Stimulated activated CD4-positive, alpha-beta T cell treated with anti-CD3 and anti-CD28 coated beads, Interleukin-1b, Interleukin-23, amount 100 ng/mL, for 4 hours (primary cell): ENCODE data around the gene SMPD1.
"Not testable (repeated sequence)": the region's sequence is repeated elsewhere in the genome, so short reads cannot be mapped to it uniquely, and the experiment has no call there.

Source experiments
- DNase-seq, 2 donors: peaks; one replicate each; pipeline ENCODE4 v3.0.0-alpha.2; 2020; ENCODE audit warnings: low read depth in 2 of 2

The SMPD1 gene

GRCh38 chr11:6388748-6389147, 1.5 kb upstream of the SMPD1 start:
- DNase-seq = no peak

- no peak for DNase-seq
Observed at GRCh38 chr11:6390718-6391469, 620 bp downstream of the SMPD1 start.

GRCh38 chr11:6391537-6392134, 1.4 kb downstream of the SMPD1 start:
- DNase-seq = no peak

GRCh38 chr11:6392251-6392650, 2.0 kb downstream of the SMPD1 start:
- DNase-seq = not testable (repeated sequence)

GRCh38 chr11:6393989-6394670, 3.9 kb downstream of the SMPD1 start:
- no peak for DNase-seq

- no peak for DNase-seq
Observed at GRCh38 chr11:6395470-6396060, 5.3 kb downstream of the SMPD1 start.

- no peak for DNase-seq
Observed at GRCh38 chr11:6397156-6397555, 6.9 kb downstream of the SMPD1 start.

GRCh38 chr11:6397636-6398035, 7.4 kb downstream of the SMPD1 start:
- no peak for DNase-seq

GRCh38 chr11:6400431-6401345, 10.4 kb downstream of the SMPD1 start:
- no peak for DNase-seq

GRCh38 chr11:6401464-6401863, 11.2 kb downstream of the SMPD1 start:
- no peak for DNase-seq

- no peak for DNase-seq
Observed at GRCh38 chr11:6402061-6402470, 11.8 kb downstream of the SMPD1 start.

- DNase-seq = peak in 1 of 2 donors; percentile 38
Observed at GRCh38 chr11:6402561-6402981, 12.3 kb downstream of the SMPD1 start.

GRCh38 chr11:6403539-6403938, 13.3 kb downstream of the SMPD1 start:
- no peak for DNase-seq

GRCh38 chr11:6404342-6405051, 14.2 kb downstream of the SMPD1 start:
- no peak for DNase-seq

GRCh38 chr11:6405052-6405667, 14.9 kb downstream of the SMPD1 start:
- no peak for DNase-seq

- no peak for DNase-seq
Observed at GRCh38 chr11:6405846-6406245, 15.6 kb downstream of the SMPD1 start.

GRCh38 chr11:6406370-6406769, 16.1 kb downstream of the SMPD1 start:
- no peak for DNase-seq

- no peak for DNase-seq
Observed at GRCh38 chr11:6410695-6411430, 20.6 kb downstream of the SMPD1 start.

GRCh38 chr11:6411594-6412031, 21.3 kb downstream of the SMPD1 start:
- no peak for DNase-seq

GRCh38 chr11:6413791-6414201, 23.5 kb downstream of the SMPD1 start:
- peak; percentile 48 to 60 for DNase-seq
